Stimulated activated memory B cell treated with anti-CD40 and anti-IgM and Interleukin-4, amounts not matched to agents 10 μg/mL and 1 μg/mL and 100 μg/mL, for 72 hours (primary cell): ENCODE results near the gene BCR.

Source experiments
- ATAC-seq: fragments of 150-1000 bp; cut with Tn5 transposase; 2 replicates; pipeline ENCODE4 v1.10.0; 2021
- H3K27ac Mint-ChIP-seq: one replicate; pipeline ENCODE4 v1.8.0; 2022; ENCODE audit warnings: mild to moderate bottlenecking, mixed read lengths
- H3K27me3 Mint-ChIP-seq: one replicate; pipeline ENCODE4 v1.8.0; 2022; ENCODE audit warnings: mixed read lengths
- H3K36me3 Mint-ChIP-seq: one replicate; pipeline ENCODE4 v1.8.0; 2022; ENCODE audit warnings: mixed read lengths
- H3K4me1 Mint-ChIP-seq: one replicate; pipeline ENCODE4 v1.8.0; 2022; ENCODE audit warnings: mixed read lengths
- H3K4me3 Mint-ChIP-seq: one replicate; pipeline ENCODE4 v1.8.0; 2022; ENCODE audit warnings: mild to moderate bottlenecking, moderate library complexity, mixed read lengths
- H3K9me3 Mint-ChIP-seq: one replicate; pipeline ENCODE4 v1.8.0; 2022; ENCODE audit warnings: mixed read lengths

Gene BCR

DNA sequence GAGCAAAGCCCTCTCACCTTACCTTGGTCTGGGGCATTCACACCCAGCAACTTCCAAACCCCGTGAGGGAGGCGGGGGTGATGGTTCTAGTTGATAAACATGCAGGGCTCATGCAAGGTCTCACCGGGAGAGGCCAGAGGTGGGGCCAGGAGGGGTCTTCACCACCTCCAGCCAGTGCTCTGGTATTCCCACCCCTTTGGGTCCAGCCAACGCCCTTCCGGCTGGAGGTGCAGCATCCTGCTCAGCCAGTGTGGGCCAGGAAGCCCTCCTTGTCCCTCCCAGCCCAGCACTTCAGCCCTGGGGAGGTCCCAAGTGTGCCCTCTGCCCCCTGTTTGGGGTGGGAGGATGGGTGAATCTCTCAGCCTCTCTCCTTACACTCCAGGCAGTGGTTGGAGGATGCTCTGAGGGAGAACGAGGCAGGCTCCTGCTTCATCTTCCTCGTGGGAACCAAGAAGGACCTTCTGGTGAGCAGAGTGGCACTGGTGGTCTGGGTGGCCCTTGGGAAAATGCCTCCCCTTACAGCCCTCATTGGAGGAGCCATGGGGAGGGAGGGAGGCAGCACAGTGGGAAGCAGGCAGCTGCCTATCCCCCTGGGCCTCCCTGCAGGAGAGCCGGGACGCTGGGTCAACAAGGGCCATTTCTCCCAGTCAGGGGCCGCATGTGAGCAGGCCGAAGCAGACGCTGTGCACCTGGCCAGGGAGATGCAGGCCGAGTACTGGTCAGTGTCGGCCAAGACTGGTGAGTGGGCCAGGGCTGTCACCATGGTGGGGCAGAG is 21.6 kb upstream of the BCR start:
- no peak for ATAC-seq
- H3K9me3 Mint-ChIP-seq = no peaks in the 10 kb centered on the region
- no peak overlapping the region for H3K27ac Mint-ChIP-seq
- H3K27me3 Mint-ChIP-seq = no peaks in the 10 kb centered on the region
- H3K4me3 Mint-ChIP-seq = no peak overlapping the region
- no peaks in the 10 kb centered on the region for H3K36me3 Mint-ChIP-seq
- peaks cover 7% of the 10 kb centered on the region for H3K4me1 Mint-ChIP-seq

DNA sequence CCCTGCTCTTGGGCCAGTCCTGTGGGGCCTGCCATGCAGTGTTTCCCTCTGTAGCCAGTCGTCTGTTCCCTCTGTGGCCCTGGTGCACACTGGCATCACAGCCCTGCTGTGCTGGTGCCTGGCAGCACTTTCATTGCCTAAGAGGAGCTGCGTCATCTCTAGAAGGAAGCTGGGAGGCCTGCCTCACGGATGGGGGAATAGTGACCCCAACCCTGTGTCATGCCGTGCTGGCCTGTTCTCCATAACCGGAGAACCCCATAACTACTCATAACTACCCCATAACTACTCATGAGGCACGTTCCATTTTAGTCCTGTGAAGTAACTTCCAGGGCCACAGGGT is 21.0 kb upstream of the BCR start:
- Mint-ChIP-seq H3K27me3 (no peaks in the 10 kb centered on the region), H3K36me3 (no peaks in the 10 kb centered on the region), H3K4me3 (no peak overlapping the region), H3K27ac (no peak overlapping the region), H3K9me3 (no peaks in the 10 kb centered on the region), H3K4me1 (peaks cover 1% of the 10 kb centered on the region)
- ATAC-seq = no peak

DNA sequence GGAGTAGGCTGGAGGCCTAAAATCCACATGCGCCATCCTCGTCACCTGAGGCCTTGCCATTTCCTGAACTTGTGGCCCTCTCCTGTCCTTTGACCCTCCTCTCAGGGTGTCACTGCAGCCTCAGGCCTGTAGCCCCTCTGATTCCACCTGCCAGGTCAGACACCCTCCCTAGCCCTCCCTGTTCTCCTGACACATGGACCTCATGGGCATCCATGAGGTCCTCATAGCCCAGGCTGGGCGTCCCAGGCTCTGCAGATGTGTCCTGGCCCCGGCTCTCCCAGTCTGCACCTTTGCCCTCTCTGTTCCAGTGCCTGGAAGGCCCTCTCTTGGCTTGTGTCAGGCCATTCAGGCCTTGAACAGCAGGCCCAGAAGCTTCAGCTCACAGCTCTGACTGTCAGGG is 19.3 kb upstream of the BCR start:
- Mint-ChIP-seq H3K4me3 (no peak overlapping the region), H3K4me1 (no peaks in the 10 kb centered on the region), H3K27ac (no peak overlapping the region), H3K36me3 (no peaks in the 10 kb centered on the region), H3K9me3 (no peaks in the 10 kb centered on the region), H3K27me3 (no peaks in the 10 kb centered on the region)
- no peak for ATAC-seq

DNA sequence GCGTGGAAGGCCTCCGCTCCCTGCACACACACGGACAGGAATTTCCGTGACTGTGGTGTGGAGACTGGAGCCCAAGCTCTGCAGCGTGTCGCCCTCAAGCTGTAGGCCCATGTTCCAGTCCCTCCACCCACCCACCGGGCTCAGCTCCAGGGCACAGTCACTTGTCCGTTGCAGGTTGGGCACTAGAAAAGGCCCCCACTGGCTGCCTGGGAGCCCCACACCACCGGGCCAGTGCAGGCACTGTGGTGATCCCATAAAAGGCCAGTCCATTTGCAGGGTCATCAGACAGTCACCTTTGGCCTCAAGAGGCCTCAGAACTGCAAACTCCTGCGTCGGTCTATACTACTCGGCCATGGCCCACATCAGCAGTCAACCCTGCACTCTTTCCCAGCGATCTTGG is 18.7 kb upstream of the BCR start:
- no peaks in the 10 kb centered on the region for H3K4me1 Mint-ChIP-seq
- H3K27ac Mint-ChIP-seq = no peak overlapping the region
- no peak overlapping the region for H3K4me3 Mint-ChIP-seq
- H3K36me3 Mint-ChIP-seq = no peaks in the 10 kb centered on the region
- H3K9me3 Mint-ChIP-seq = no peaks in the 10 kb centered on the region
- no peak for ATAC-seq
- H3K27me3 Mint-ChIP-seq = peaks cover 2% of the 10 kb centered on the region

GRCh38 chr22:23163665-23164064 is 16.6 kb upstream of the BCR start:
- Mint-ChIP-seq H3K27ac (no peak overlapping the region), H3K27me3 (peaks cover 10% of the 10 kb centered on the region), H3K4me1 (no peaks in the 10 kb centered on the region), H3K9me3 (no peaks in the 10 kb centered on the region), H3K36me3 (no peaks in the 10 kb centered on the region), H3K4me3 (no peak overlapping the region)
- ATAC-seq = no peak

- Mint-ChIP-seq H3K27me3 (peaks cover 10% of the 10 kb centered on the region), H3K36me3 (no peaks in the 10 kb centered on the region), H3K9me3 (no peaks in the 10 kb centered on the region), H3K27ac (no peak overlapping the region), H3K4me1 (no peaks in the 10 kb centered on the region), H3K4me3 (no peak overlapping the region)
- ATAC-seq = no peak
Measured at GRCh38 chr22:23164091-23164490, 16.2 kb upstream of the BCR start.

GRCh38 chr22:23166042-23166831 is 14.1 kb upstream of the BCR start:
- no peaks in the 10 kb centered on the region for H3K9me3 Mint-ChIP-seq
- H3K27me3 Mint-ChIP-seq = peaks cover 10% of the 10 kb centered on the region
- ATAC-seq = no peak
- H3K27ac Mint-ChIP-seq = no peak overlapping the region
- H3K36me3 Mint-ChIP-seq = no peaks in the 10 kb centered on the region
- H3K4me3 Mint-ChIP-seq = no peak overlapping the region
- H3K4me1 Mint-ChIP-seq = no peaks in the 10 kb centered on the region

- no peaks in the 10 kb centered on the region for H3K4me1 Mint-ChIP-seq
- H3K4me3 Mint-ChIP-seq = no peak overlapping the region
- no peak overlapping the region for H3K27ac Mint-ChIP-seq
- peaks cover 10% of the 10 kb centered on the region for H3K27me3 Mint-ChIP-seq
- no peak for ATAC-seq
- H3K9me3 Mint-ChIP-seq = no peaks in the 10 kb centered on the region
- H3K36me3 Mint-ChIP-seq = no peaks in the 10 kb centered on the region
Measured at GRCh38 chr22:23166841-23167616, 13.3 kb upstream of the BCR start.

- ATAC-seq = no peak
- Mint-ChIP-seq H3K4me1 (no peaks in the 10 kb centered on the region), H3K27me3 (peaks cover 10% of the 10 kb centered on the region), H3K36me3 (no peaks in the 10 kb centered on the region), H3K27ac (no peak overlapping the region), H3K9me3 (no peaks in the 10 kb centered on the region), H3K4me3 (no peak overlapping the region)
Measured at GRCh38 chr22:23168391-23169042, 11.8 kb upstream of the BCR start.

DNA sequence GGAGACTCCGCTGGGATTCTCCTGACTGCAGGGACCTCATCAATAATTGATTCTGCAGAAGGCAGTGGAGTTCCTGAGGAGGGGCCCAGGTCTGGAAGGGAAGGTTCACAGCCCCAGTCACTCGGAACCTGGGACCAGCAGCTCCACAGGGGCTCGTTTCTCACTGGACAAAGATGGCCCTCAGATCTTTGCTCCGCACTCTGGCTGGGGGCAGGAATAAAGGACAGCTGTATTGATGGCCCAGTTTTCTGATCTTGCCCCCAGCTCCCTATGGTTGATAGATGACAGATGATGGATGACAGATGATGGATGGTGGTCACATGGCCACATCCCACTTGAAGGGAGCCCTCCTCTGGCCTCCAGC is 11.3 kb upstream of the BCR start:
- H3K27me3 Mint-ChIP-seq = peaks cover 10% of the 10 kb centered on the region
- H3K27ac Mint-ChIP-seq = no peak overlapping the region

GRCh38 chr22:23175817-23176644 is 4.3 kb upstream of the BCR start:
- Mint-ChIP-seq H3K4me3 (no peak overlapping the region), H3K27ac (no peak overlapping the region), H3K27me3 (no peaks in the 10 kb centered on the region), H3K9me3 (peaks cover 7% of the 10 kb centered on the region), H3K36me3 (peaks cover 12% of the 10 kb centered on the region), H3K4me1 (peaks cover 46% of the 10 kb centered on the region)
- no peak for ATAC-seq

More for the DNA sequence above, 11.3 kb upstream of the BCR start:
- ATAC-seq = no peak
- H3K4me1 Mint-ChIP-seq = peaks cover 4% of the 10 kb centered on the region
- H3K36me3 Mint-ChIP-seq = no peaks in the 10 kb centered on the region
- no peaks in the 10 kb centered on the region for H3K9me3 Mint-ChIP-seq
- H3K4me3 Mint-ChIP-seq = no peak overlapping the region

- Mint-ChIP-seq H3K27me3 (no peaks in the 10 kb centered on the region), H3K36me3 (peaks cover 12% of the 10 kb centered on the region), H3K9me3 (peaks cover 7% of the 10 kb centered on the region), H3K27ac (no peak overlapping the region), H3K4me1 (peaks cover 46% of the 10 kb centered on the region), H3K4me3 (no peak overlapping the region)
- no peak for ATAC-seq
Measured at GRCh38 chr22:23176645-23177027, 3.7 kb upstream of the BCR start.

DNA sequence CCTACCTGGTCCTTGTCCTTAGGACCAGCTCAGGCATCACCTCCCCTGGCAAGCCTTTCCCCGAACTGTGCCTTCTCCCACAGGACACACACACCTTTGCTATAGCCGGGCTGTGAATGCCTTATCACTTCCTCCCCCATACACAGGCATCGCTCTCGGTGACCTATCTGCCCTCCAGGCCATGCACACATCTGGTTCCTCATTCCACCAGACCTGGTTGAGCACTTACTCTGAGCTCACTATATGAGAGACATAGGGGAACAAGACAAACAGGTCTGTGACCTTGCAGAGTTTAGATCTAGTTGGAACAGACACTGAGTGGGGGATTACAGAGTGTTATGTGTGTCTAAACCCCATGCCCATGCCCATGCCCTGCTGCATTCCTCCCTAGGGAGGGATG is 3.1 kb upstream of the BCR start:
- peak; percentile 65 for ATAC-seq
- peaks cover 51% of the 10 kb centered on the region for H3K4me1 Mint-ChIP-seq
- no peaks in the 10 kb centered on the region for H3K27me3 Mint-ChIP-seq
- H3K36me3 Mint-ChIP-seq = peaks cover 12% of the 10 kb centered on the region
- no peak overlapping the region for H3K27ac Mint-ChIP-seq
- peaks cover 7% of the 10 kb centered on the region for H3K9me3 Mint-ChIP-seq
- H3K4me3 Mint-ChIP-seq = no peak overlapping the region

DNA sequence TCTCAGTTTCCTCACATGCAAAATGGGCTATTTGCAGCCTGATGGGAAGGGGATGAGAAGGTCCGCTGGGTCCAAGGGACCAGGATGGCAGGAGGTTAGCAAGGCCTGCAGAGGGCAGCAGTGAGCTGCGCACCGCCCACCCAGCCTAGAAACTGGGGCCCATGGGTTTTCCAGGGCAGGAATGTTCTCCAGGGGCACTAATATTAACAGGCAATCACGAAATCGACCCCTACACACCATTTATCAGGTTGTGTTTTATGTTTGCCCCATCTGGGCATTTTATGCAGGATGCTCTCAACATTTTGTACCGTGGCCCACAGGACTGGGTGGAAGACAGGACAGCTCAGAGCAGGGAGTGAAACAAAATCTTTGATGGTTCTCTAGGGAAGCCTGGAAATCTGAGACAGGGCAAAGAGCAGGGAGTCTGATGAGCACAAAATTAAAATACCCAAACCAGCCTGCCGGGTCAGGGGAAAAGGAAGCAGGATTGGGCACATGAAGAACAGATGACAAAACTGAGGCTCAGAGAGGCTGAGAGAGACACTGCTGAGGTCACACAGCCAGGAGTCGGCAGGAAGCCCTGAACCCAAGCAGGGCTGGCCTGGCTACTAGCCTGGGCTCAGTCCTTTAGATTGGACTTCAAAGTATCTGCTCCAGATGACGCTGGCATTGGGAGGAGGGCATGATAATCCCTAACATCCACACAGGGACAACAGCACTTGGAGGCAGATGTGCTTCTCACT is 1.6 kb upstream of the BCR start:
- peak; percentile 25 for ATAC-seq
- H3K4me1 Mint-ChIP-seq = peaks cover 65% of the 10 kb centered on the region
- no peak overlapping the region for H3K27ac Mint-ChIP-seq
- H3K27me3 Mint-ChIP-seq = no peaks in the 10 kb centered on the region
- H3K4me3 Mint-ChIP-seq = peak overlapping the region; percentile 46
- H3K9me3 Mint-ChIP-seq = peaks cover 7% of the 10 kb centered on the region
- H3K36me3 Mint-ChIP-seq = peaks cover 12% of the 10 kb centered on the region
